NCI-H82 (cell line): Measurements from ENCODE around the gene SRRM5.
"Not testable (repeated sequence)": the region's sequence is repeated elsewhere in the genome, so short reads cannot be mapped to it uniquely, and the experiment has no call there.

ENCODE experiments used
- DNase-seq: peaks from one replicate; lab custom pipeline; 2025; lab: John Stamatoyannopoulos, UW

The SRRM5 gene

DNA sequence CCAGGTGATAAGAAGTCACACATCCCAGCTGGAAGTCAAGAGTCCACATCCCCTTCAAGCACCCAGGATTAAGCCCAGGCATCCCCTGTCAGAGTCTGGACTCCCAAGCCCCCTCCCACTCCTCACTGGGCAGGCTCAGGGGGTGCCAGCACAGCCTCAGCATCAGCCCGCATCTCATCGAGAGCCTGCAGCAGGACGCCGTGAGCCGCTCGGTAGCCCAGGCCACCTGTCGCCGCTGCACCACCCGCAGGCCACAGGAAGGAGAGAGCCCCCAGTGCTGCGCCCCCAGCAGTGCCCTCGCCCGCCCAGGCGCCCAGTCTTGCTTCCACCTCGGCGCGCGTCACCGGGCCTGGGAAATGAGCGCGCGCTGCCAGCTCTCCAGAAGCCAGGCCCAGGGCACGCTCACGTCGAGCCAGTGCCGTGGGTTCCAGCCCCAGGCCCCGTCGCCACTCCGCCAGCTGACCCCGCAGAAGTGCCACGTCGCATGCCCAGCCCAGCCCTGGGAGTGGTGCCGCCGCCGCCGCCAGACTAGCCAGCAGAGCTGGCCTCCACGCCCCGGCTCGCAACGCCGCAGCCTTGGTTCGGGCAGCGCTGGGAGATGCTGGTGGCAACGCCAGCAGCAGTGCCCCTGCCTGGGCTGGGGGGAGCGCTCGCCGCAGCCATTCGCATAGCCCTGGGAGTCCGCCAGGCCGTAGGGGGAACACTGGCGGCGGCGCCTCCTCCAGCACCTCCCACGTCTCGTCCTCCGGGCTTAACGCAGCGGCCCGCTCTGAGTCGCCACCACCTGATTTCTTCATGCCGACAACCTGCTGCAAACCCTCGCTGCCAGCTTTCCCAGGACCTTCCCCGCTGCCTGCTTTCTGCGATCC, 19.8 kb upstream of the SRRM5 start:
- no peak for DNase-seq

DNA sequence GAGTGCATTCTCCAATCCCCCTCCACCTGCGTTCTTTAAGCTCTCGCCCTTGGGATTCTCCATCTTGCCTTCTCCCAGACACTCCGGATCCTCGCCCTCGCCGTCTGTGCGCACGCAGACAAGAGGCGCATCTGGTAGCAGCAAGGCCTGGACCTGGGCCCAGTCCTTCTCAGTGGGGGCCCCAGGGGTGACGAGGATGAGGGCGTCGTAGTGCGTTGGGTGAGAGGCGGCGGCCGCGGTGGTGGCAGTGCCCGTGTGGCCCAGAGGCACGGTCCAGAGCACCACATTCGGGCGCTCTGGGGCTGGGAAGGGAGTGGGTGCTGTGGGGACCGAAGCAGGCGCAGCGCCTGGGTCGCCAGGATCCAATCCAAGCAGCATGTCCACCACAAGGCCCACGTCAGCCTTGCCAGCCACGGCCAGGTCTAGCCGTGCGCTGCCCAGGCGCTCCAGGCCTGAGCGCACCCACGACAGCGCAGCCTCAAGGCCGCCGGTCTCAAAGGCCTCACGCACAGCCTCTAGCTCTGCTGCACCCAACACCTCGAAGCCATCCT, 19.0 kb upstream of the SRRM5 start:
- DNase-seq = no peak

DNA sequence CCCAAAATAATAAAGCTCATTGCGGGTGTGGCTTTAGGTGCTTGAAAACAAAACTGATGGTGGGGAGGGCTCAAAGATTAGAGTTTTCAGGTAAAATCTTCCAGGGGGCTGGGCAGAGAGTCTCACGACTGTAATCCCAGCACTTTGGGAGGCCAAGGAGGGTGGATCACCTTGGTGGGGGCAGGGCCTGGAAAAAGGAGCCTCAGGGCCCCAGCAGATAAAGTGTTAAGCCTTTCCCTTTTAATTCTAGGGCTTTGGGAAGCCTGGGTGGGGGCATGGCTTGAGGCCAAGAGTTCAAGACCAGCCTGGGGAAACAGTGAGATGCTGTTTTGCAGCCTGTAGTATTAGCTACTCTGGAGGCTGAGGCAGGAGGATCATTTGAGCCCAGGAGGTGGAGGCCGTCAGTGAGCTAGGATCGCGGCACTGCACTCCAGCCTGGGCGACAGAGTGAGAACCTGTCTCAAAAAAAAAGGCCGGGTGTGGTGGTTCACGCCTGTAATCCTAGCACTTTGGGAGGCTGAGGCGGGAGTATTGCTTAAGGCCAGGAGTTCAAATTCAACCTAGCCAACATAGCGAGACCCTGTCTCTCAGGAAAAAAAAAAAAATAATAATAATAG, 17.7 kb upstream of the SRRM5 start:
- no peak for DNase-seq

DNA sequence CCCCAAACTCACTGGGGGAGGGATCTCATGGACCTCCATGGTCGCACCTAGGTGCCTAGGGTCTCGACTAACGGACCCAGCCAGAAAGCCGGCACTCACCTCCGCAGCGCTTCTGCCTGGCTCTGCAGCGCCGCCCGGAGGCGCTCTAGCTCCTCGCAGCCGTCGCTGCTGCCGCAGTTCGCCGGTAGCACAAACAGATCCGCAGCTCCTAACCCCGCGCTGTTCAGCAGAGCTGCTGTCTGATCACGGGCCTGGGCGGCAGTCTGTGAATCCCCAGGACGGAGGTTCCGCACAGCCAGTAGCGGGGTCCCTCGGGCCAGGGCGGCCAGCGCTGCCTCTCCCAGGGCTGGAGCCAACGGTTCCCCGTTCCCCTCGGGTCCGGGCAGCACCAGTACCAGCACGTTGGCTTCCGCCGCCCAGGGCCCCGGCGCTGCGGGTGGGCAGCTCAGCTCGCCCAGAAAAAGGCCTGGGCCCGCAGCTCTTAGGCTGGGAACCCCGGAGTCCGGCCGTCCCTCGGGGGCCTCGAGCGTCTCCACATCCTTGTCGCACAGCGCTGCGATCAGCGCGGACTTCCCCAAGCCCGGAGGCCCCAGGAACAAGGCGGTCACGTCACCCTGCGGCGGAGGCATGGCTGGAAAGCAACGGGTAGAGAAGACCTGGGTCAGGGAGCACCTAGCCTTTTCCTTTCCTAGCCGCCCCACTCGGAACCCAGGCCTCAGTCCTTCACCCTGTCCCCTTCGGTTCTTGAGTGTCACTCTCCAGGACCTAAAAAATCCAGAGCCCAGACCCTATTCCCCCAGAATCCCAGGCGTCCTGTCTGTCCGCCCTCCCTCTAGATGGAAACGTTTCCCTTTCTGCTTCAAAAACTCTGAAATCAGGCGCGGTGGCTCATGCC, 16.9 kb upstream of the SRRM5 start:
- peak; percentile 82 for DNase-seq

DNA sequence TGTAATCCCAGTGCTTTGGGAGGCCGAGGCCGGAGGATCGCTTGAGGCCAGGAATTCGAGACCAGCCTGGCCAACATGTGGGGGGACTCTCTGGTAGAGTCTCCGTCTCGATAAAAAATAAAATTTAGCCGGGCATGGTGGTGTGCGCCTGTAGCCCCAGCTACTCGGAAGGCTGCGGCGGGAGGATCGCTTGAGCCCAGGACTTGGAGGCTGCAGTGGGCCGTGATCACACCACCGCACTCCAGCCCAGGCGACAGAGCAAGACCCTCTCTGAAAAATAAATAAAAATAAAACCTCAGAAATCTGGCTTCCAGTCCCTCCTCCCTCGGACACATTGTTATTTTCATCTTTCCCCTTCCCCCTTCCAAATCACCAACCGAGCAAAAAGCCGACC, 16.3 kb upstream of the SRRM5 start:
- peak; percentile 59 for DNase-seq

DNA sequence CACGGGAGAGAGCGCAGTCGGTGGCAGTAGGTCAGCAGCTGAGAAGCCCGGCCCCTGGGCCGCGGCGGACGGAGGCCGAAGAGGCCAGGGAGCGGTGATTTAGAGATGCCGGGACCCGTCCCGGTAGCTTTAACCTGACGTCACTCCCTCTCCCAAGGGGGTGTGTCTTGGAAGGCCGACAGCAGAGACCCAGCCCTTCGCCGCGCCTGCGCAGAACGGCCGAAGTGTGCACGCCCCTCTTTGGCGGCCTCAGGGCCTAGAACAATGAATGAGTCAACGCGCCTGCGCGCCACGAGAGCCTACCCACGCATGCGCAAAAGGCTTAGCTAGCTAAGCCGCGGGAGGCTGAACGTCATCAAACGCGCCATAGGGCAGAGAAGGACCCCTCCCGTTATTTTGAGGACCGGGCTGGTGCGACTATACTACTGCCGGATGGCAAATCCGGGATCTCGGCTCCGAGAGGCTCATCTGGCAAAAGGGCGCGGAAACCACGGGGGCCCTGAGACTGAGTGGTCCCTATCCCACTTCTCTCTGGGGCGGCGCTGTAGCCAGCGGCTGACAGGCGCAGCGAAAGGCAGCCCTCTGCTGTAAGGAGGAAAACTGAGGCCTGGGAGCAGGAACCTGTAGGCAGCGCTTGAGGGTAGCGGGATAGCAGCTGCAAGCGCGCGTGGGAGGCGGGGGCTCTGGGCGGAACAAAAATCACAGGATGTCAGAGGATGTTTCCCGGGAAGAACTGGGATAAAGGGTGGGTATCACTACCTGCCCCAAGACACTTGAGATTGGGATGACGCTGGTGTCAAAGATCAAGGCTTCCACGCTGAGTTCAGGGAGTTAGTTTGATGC, 15.7 kb upstream of the SRRM5 start, which contains the start of the genes IRGQ and ZNF576:
IRGQ (minus strand) TSS at position 136 of the 843 bp plus-strand sequence. CDS start 796 bp downstream, outside the sequence.
ZNF576 (plus strand) TSS at position 597 of the 843 bp plus-strand sequence. CDS start 514 bp downstream, outside the sequence.
- peak; percentile 100 for DNase-seq

DNA sequence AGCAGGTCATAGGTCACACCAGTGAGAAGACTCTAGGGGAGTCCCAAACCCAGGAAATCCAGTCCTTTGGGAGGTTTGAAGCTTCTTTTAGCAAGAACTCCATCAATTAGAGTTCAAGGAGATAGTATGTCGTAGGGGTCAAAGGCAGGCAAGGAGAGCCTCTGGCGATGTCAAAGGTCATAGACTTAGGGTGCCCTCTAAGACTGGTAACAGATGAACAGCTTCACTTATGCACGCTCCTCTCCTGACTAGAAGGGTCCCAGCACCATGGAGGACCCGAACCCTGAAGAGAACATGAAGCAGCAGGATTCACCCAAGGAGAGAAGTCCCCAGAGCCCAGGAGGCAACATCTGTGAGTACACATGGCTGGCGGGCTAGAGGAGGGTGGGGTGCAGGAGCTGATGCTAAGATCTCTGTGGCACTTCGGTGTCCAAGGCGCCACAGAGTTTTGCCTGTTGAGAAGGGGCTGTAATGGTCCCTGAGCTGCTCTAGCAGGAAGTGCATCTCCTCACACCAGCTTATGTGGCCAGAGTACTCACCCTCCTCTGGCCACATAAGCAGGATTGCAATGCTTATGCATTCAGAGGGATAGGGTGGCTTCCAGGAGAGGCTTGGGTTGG, 14.9 kb upstream of the SRRM5 start:
- DNase-seq = peak; percentile 56

DNA sequence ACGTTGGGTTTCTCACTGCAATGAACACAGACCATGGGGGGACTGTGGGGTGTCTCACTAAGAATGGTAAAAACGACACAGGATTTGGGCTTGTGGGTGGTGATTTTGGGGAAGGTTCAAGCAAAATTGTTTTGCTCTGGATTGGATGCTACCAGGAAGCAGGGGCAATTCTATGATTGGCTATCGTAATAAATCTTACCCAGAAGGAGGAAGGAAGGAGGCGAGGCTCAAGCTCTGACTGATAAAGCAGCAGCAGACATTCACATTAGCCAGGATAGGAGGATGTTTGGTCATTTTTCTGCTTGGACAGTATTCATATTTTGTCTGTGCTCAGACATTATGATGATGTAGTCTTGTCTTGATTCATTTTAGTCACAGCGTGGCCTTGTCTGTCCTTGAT, 14.0 kb upstream of the SRRM5 start:
- no peak for DNase-seq

DNA sequence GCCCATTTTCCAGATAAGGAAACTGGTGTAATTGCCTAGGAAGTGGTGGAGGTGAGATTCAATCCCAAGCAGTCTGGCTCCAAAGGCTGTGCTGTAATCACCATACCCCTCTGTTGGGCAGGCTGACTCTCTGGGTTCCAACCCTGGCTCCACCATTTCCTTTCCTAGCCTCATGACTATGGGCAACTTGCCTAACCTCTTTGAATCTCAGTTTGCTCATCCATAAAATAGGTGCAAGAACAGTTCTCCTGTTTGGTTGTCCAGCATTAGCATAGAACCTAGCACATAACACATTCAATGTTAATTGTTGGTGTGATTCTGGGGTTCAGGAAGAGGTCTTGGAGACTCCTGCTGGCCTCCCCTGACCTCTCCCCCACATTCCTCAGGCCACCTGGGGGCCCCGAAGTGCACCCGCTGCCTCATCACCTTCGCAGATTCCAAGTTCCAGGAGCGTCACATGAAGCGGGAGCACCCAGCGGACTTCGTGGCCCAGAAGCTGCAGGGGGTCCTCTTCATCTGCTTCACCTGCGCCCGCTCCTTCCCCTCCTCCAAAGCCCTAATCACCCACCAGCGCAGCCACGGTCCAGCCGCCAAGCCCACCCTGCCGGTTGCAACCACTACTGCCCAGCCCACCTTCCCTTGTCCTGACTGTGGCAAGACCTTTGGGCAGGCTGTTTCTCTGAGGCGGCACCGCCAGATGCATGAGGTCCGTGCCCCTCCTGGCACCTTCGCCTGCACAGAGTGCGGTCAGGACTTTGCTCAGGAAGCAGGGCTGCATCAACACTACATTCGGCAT, 13.2 kb upstream of the SRRM5 start:
- DNase-seq = no peak

DNA sequence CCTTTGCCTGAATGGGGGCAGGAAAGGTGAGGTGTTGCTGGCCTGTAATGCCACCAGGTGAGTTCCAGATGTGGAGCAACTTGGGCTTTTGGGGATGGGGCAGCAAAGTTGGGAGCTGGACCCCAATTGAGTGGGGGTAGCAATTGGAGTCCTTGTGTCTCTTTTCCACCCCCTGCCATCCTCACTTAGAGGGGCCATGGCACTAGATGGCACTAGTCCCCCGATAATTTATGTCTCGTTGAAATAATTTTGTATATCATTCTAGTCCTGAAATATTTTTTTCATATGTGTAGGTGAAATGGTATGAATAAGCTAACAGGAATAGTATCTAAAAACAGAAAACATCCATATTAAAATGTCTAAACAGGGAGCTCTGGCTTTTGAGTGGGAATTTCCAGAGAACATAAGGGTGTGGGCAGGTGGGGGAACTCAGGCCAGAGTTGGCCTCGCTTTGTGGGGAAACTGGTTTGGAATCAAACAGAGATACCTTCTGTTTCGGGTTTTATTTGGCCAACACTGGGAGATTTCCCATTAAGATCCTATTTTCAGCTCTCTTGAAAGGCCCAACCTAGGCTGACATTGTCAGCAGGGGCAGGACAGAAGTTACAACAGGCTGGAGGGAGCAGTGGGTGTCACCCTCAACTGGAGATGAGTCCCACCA, 12.1 kb upstream of the SRRM5 start:
- no peak for DNase-seq

DNA sequence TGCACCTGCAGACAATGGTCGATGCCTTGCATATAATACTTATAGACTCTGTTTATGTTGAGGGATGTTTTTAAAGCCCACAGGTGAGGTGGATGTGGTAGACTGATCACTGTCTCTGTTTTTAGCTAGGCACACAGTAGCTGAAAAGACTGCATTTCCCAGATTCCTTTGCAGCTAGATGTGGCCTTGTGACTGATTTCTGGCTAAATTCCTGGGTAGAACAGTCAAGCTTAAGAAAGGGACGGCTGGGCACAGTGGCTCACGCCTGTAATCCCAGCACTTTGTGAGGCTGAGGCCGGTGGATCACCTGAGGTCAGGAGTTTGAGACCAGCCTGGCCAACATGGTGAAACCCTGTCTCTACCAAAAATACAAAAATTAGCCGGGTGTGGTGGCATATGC, 11.6 kb upstream of the SRRM5 start:
- not testable (repeated sequence) for DNase-seq

DNA sequence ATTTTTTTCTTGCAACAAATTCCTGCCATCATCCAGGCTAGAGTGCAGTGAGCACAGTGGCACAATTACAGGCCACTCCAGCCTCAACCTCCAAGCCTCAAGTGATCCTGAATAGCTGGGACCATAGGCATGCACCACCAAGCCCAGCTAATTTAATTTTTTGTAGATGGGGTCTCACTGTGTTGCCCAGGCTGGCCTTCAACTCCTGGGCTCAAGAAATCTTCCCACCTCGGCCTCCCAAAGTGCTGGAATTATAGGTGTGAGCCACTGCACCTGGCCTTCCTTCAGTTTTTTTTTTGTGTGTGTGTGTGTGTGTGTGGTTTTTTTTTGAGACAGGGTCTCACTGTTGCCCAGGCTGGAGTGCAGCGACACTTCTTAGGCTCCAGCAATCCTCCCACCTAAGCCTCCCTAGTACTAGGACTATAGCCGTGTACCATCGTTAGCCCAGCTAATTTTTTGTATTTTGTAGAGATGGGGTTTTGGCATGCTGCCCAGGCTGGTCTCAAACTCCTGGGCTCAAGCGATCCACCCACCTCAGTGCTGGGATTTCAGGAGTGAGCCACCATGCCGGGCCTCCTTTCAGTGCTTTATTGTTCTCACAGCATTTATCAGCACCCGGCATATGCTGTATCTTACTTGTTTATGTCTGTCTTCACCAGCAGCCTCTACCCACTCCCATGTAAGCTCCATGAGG, 5.9 kb upstream of the SRRM5 start:
- no peak for DNase-seq

DNA sequence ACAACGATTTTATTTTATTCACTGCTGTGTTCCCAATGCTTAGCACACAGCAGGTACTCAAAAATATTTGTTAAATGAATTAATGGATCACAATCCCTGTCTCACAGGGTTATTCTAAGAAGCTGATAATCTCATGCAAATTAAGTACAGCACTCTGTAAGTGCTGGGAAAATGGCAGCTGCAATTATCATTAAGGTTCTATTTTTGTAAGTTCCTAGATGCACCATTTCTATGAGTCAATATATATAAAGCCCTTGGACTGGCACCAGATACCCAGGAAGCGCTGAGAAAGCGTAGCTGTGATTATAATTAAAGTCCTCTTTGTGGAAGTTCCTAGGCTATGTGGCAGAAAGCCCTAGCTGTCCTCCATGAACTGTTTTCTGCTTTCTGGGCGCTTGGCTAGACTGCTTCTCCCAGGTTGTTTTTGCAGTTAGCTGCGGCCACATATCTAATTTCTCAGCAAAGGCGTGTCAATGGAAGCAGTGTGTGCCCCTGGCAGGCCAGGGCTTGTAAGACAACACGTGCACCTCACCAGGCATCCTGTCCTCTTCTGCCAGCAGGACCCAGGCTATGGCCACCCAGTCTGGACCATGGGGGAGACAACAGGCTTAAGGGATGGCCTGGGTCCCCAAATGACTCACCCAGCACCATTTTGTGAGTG, 5.2 kb upstream of the SRRM5 start:
- DNase-seq = no peak

DNA sequence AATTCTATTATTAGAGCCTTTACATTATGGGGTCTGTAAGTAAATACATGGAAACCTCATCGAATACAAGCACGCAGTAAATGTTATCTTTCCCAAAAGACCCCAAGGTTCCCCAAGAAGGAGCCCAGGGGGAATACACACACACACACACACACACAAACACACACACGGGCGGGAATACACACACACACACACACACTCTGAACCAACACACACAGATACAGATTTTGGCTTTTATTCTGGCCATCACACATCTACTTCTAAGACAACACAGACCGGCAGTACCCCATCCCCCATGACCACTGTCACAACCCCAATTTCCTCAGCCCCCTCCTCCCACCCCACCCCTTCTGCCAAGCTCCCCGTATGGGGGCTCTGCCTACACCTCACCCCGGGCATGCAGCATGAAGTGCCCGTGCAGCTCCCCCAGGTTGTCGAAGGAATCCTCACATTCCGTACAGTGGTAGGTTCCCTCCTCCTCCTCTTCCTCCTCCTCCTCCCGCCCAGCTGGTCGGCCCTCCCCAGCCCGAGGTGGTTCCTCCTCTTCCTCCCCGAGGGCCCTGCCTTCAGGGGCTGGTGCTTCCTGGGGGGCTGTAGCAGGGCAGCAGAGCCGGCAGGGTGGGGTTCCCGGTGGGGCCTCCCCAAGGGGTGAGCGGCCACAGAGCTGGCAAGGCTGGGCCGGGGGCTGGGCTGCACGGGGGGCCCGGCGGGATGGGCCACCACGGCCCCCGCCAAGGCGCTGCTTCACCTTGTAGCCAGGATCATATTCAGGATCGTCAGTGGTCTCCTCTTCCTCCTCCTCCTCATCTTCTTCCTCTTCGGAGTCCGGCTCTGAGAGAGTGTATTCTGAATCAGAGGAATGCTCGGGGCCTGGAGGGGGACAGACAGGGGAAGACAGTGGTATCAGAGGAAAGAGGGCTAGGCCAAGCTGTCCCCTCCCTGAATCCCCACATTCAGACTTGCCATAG, 4.4 kb upstream of the SRRM5 start:
- DNase-seq = no peak

DNA sequence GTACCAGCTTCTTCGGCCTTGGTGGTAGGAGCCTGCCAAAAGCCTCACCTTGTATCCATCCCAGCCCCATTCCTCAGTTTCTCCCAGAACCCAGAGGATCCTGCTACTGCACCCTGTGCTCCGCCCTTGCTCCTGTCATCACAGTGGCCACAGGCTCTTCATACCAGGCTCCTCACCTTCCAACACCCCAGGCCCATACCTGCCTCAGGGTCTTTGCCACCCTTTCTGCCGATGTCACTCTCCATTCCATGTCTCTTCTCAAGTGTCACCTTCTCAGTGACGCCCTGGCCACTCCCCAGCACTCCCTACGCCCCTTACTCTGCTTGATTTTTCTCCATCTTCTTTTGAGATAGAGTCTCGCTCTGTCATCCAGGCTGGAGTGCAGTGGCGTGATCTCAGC, 2.0 kb upstream of the SRRM5 start:
- no peak for DNase-seq

DNA sequence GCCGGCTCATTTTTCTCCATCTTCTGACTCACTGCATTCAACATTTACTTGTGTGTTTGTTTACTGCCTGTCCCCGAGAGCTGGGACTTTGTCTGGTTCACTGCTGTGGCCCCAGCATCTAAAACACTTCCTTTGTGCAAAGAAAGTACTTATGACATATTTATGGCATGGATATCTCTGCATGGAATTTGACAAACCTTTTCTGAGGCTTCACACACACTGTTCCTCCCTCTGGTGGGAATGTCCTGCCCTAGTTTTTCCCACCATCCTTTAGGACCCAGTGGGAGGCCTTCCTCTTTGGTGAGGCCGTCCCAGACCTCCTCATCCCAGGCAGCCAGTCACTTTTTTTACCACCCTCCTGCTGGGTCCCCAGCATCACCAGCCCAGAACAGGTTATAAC, 1.4 kb upstream of the SRRM5 start:
- DNase-seq = no peak

DNA sequence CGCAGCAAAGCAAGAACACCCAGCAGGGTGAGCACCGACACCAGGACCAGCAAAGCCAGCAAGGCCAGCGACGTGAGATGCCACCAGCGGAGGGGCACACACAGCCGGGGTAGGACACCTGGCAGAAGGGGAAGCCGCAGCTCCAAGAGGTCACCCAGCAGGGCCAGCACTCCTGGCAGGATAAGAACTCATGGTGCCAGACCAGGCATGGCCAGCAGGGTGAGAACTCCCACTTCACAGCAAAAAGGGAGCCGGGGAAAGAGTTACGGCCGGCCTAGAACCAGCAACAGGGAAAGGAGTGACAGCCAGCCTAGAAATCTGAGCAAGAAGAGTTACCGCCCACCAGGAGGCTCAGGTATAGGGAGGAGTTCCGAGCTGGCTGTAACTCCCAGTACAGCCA, 486 bp downstream of the SRRM5 start:
- DNase-seq = no peak
